ENCODE results near the gene INCA1. TPM values are rescaled to one million over a fixed set of nuclear protein-coding genes. Genes with fewer than 3 reads are reported as not detected.

Gene INCA1
- total RNA-seq, 1 experiment from 2014 or later: 1.3 TPM

GRCh38 chr17:4947010-4947410 lies 50.3 kb downstream of the INCA1 start:
- Histone ChIP-seq H3K4me2 (ENCODE audit: insufficient read depth, insufficient read length, low read length) (peak overlapping the region; percentile 72), H3K9ac (ENCODE audit: extremely low read depth, insufficient read length, low read length) (peak overlapping the region; percentile 42), H3K18ac (ENCODE audit: insufficient read length, low read depth, low read length) (no peak overlapping the region), H2BK20ac (ENCODE audit: low read depth, low read length, poor library complexity, severe bottlenecking) (no peak overlapping the region), H3K79me2 (ENCODE audit: insufficient read depth, low read length) (peaks cover 13% of the 10 kb centered on the region; the same call in 1 of the 2 replicates), H3K27me3 (ENCODE audit: insufficient read depth, low read length) (no peaks in the 10 kb centered on the region), H2BK120ac (ENCODE audit: low read depth, low read length, poor library complexity, severe bottlenecking) (no peak overlapping the region), H3T11ph (ENCODE audit: low read length) (no peak overlapping the region), H2BK15ac (ENCODE audit: low read depth, low read length) (no peak overlapping the region), H3K4me1 (ENCODE audit: insufficient read depth, low read length) (peaks cover 4% of the 10 kb centered on the region; the same call in 1 of the 2 replicates), H4K91ac (ENCODE audit: insufficient read length, low read depth, low read length) (no peak overlapping the region), H2BK12ac (ENCODE audit: insufficient read length, low read depth, low read length) (no peak overlapping the region), H3K9me3 (ENCODE audit: control insufficient read depth, low read depth, low read length) (no peaks in the 10 kb centered on the region), H3K23me2 (ENCODE audit: insufficient read length, low read depth, low read length, poor library complexity, severe bottlenecking) (peaks cover 23% of the 10 kb centered on the region), H2AFZ (ENCODE audit: low read length) (no peak overlapping the region), H2AK5ac (ENCODE audit: insufficient read length, low read length) (no peak overlapping the region), H3K23ac (ENCODE audit: insufficient read length, low read depth, low read length) (no peak overlapping the region), H3K4ac (ENCODE audit: low read depth, low read length) (no peak overlapping the region; the same call in 1 of the 2 replicates), H2BK5ac (ENCODE audit: insufficient read length, low read length) (no peak overlapping the region), H3K14ac (ENCODE audit: insufficient read depth, low read length) (0 out of 2 replicates have a peak overlapping the region, but pooled peaks have one; percentile 31), H4K8ac (replicated peaks; ENCODE audit: insufficient read length, low read depth, low read length) (no peak overlapping the region), H3K27ac (ENCODE audit: insufficient read length, low read depth, low read length) (no peak overlapping the region), H4K5ac (ENCODE audit: insufficient read length, low read depth, low read length) (no peak overlapping the region), H4K20me1 (ENCODE audit: control insufficient read depth, insufficient read depth, insufficient read length) (no peaks in the 10 kb centered on the region), H3K56ac (ENCODE audit: insufficient read length, low read depth, low read length) (no peak overlapping the region), H3K79me1 (ENCODE audit: insufficient read depth, low read depth, low read length, poor library complexity, severe bottlenecking) (peaks cover 4% of the 10 kb centered on the region)
- H3K4me3 Mint-ChIP-seq: peak overlapping the region; percentile 95 to 100
- WGBS (ENCODE audit: extremely low coverage, insufficient read length, low lambda C conversion rate): no CpG with 5 or more reads among the region's 7 CpGs
- H3K36me3 Mint-ChIP-seq (ENCODE audit: insufficient read depth in 1 of 3, low read depth in 3 of 3): peaks cover 27 to 55% (median 46%) of the 10 kb centered on the region in 3 experiments
- no peak for DNase-seq
- peaks cover 37 to 38% of the 10 kb centered on the region in 2 experiments for H3K4me1 Mint-ChIP-seq
- peaks cover 5% of the 10 kb centered on the region for H3K27me3 Mint-ChIP-seq (ENCODE audit: low read depth)
- peak overlapping the region; percentile 32 to 92 (median 78); a peak in 6 of 7 replicates for H3K27ac Mint-ChIP-seq
- peaks cover 0 to 2% of the 10 kb centered on the region in 2 experiments; a peak in 2 of 5 replicates for H3K9me3 Mint-ChIP-seq
- TF ChIP-seq CTCF (conservative IDR thresholded peaks at IDR 0.05): no peak

All from H9 (cell line).